Measurements from ENCODE around the gene WWOX. TPM values are rescaled to one million over a fixed set of nuclear protein-coding genes. Genes with fewer than 3 reads are reported as not detected.

The WWOX gene
- polyA plus RNA-seq, 1 donor from 2014 or later, result 25.6 TPM

GRCh38 chr16:79083508-79084299, 984.2 kb downstream of the WWOX start:
- H4K20me1 ChIP-seq (ENCODE audit: insufficient read depth), result no peaks in the 10 kb centered on the region
- no peak overlapping the region for H3K4me2 ChIP-seq (ENCODE audit: low read length)
- no peaks in the 10 kb centered on the region for H3K27me3 ChIP-seq (ENCODE audit: insufficient read depth, low read depth, low read length)
- TF ChIP-seq MXI1 (conservative IDR thresholded peaks at IDR 0.05; ENCODE audit: poor library complexity, severe bottlenecking) (no peak), EZH2 (IDR thresholded peaks at IDR 0.05; ENCODE audit: borderline replicate concordance, insufficient read depth, low read length, poor library complexity, severe bottlenecking) (no peak), SMC3 (conservative IDR thresholded peaks at IDR 0.05; ENCODE audit: poor library complexity) (no peak), TAF1 (IDR thresholded peaks at IDR 0.05; ENCODE audit: low read depth) (no peak), POLR2AphosphoS5 (IDR thresholded peaks at IDR 0.05) (no peak), EP300 (conservative IDR thresholded peaks at IDR 0.05; ENCODE audit: poor library complexity, severe bottlenecking) (no peak), RAD21 (conservative IDR thresholded peaks at IDR 0.05) (no peak), CTCF (IDR thresholded peaks at IDR 0.05; ENCODE audit: poor library complexity, severe bottlenecking) (no peak)
- TF ChIP-seq, protein P1, sequence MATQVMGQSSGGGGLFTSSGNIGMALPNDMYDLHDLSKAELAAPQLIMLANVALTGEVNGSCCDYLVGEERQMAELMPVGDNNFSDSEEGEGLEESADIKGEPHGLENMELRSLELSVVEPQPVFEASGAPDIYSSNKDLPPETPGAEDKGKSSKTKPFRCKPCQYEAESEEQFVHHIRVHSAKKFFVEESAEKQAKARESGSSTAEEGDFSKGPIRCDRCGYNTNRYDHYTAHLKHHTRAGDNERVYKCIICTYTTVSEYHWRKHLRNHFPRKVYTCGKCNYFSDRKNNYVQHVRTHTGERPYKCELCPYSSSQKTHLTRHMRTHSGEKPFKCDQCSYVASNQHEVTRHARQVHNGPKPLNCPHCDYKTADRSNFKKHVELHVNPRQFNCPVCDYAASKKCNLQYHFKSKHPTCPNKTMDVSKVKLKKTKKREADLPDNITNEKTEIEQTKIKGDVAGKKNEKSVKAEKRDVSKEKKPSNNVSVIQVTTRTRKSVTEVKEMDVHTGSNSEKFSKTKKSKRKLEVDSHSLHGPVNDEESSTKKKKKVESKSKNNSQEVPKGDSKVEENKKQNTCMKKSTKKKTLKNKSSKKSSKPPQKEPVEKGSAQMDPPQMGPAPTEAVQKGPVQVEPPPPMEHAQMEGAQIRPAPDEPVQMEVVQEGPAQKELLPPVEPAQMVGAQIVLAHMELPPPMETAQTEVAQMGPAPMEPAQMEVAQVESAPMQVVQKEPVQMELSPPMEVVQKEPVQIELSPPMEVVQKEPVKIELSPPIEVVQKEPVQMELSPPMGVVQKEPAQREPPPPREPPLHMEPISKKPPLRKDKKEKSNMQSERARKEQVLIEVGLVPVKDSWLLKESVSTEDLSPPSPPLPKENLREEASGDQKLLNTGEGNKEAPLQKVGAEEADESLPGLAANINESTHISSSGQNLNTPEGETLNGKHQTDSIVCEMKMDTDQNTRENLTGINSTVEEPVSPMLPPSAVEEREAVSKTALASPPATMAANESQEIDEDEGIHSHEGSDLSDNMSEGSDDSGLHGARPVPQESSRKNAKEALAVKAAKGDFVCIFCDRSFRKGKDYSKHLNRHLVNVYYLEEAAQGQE (IDR thresholded peaks at IDR 0.05; ENCODE audit: borderline replicate concordance), result no peak
- no peak overlapping the region for H3K27ac ChIP-seq (ENCODE audit: low read length)
- no peaks in the 10 kb centered on the region for H3K9me2 ChIP-seq (ENCODE audit: insufficient read depth, low read length)
- H3K79me2 ChIP-seq (replicated peaks; ENCODE audit: insufficient read depth, low read length), result no peaks in the 10 kb centered on the region
- no peak overlapping the region for H3K4me3 ChIP-seq (ENCODE audit: low read length)
- H2AFZ ChIP-seq (ENCODE audit: low read depth, low read length), result no peak overlapping the region
- no peaks in the 10 kb centered on the region for H3K9me3 ChIP-seq (ENCODE audit: low read length)
- H3K9ac ChIP-seq (ENCODE audit: low read length), result no peak overlapping the region
- H3F3A ChIP-seq (ENCODE audit: insufficient read depth, low read length, poor library complexity, severe bottlenecking), result no peaks in the 10 kb centered on the region
- no peaks in the 10 kb centered on the region for H3K36me3 ChIP-seq (ENCODE audit: insufficient read depth, low read length)

DNA sequence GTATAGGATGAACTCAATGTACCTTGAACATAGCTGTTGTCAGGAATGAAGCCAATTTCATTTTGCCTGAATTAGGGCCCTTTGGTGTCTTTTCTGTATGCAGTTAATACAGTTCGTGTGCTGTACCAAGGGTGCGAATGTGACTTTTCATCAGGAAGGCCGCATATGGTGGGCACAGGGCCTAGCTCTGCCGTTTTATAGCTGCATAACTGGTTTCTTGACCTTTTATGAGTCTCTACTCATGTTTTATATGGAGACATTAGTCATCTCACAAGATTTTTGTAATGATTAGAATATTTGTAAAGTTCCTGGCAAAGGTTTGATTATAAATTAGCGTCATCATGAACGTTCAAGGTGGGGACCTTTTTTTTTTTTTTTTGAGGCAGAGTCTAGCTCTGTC, 989.5 kb downstream of the WWOX start:
- no peaks in the 10 kb centered on the region for H3K79me2 ChIP-seq (replicated peaks; ENCODE audit: insufficient read depth, low read length)
- H3K4me3 ChIP-seq (ENCODE audit: low read length), result no peak overlapping the region
- H3K27me3 ChIP-seq (ENCODE audit: insufficient read depth, low read depth, low read length), result no peaks in the 10 kb centered on the region
- H4K20me1 ChIP-seq (ENCODE audit: insufficient read depth), result no peaks in the 10 kb centered on the region
- H3K9me3 ChIP-seq (ENCODE audit: low read length), result no peaks in the 10 kb centered on the region
- TF ChIP-seq EZH2 (IDR thresholded peaks at IDR 0.05; ENCODE audit: borderline replicate concordance, insufficient read depth, low read length, poor library complexity, severe bottlenecking) (no peak), EP300 (conservative IDR thresholded peaks at IDR 0.05; ENCODE audit: poor library complexity, severe bottlenecking) (no peak), SMC3 (conservative IDR thresholded peaks at IDR 0.05; ENCODE audit: poor library complexity) (no peak), MXI1 (conservative IDR thresholded peaks at IDR 0.05; ENCODE audit: poor library complexity, severe bottlenecking) (no peak), TAF1 (IDR thresholded peaks at IDR 0.05; ENCODE audit: low read depth) (no peak), CTCF (IDR thresholded peaks at IDR 0.05; ENCODE audit: poor library complexity, severe bottlenecking) (no peak), POLR2AphosphoS5 (IDR thresholded peaks at IDR 0.05) (no peak)
- TF ChIP-seq, protein P1 (IDR thresholded peaks at IDR 0.05; ENCODE audit: borderline replicate concordance), result no peak
- no peaks in the 10 kb centered on the region for H3K36me3 ChIP-seq (ENCODE audit: insufficient read depth, low read length)
- H3K4me2 ChIP-seq (ENCODE audit: low read length), result no peak overlapping the region
- no peak overlapping the region for H3K9ac ChIP-seq (ENCODE audit: low read length)
- no peak overlapping the region for H2AFZ ChIP-seq (ENCODE audit: low read depth, low read length)
- no peaks in the 10 kb centered on the region for H3K9me2 ChIP-seq (ENCODE audit: insufficient read depth, low read length)
- no peaks in the 10 kb centered on the region for H3F3A ChIP-seq (ENCODE audit: insufficient read depth, low read length, poor library complexity, severe bottlenecking)
- H3K27ac ChIP-seq (ENCODE audit: low read length), result no peak overlapping the region

Data from neural cell (in vitro differentiated cells).